ENCODE measurements around the gene THOC6. TPM values are rescaled to one million over a fixed set of nuclear protein-coding genes. Genes with fewer than 3 reads are reported as not detected.

Gene THOC6
- total and polyA plus RNA-seq, 2 donors (not counting 1 experiment from before 2014, with no cell fraction given), result 28.5 to 52.2 TPM

GRCh38 chr16:3014971-3015370 lies 8.9 kb upstream of the THOC6 start:
- Histone ChIP-seq H3K4me2 (replicated peaks; ENCODE audit: low read depth, low read length, poor library complexity, severe bottlenecking) (no peak overlapping the region), H3K79me2 (ENCODE audit: control insufficient read depth, insufficient read depth, low read length) (no peaks in the 10 kb centered on the region), H3K27me3 (replicated peaks in 1 of 4; ENCODE audit: control extremely low read depth in 1 of 4, control insufficient read depth in 3 of 4, insufficient read depth in 4 of 4, low read length in 3 of 4) (peaks cover 0 to 32% (median 14%) of the 10 kb centered on the region in 4 experiments), H3K4me1 (ENCODE audit: control insufficient read depth in 2 of 2, insufficient read depth in 2 of 2, low read length in 2 of 2) (peaks cover 6 to 13% of the 10 kb centered on the region in 2 donors), H4K20me1 (ENCODE audit: control insufficient read depth, insufficient read depth, low read length, poor library complexity, severe bottlenecking) (no peaks in the 10 kb centered on the region), H3K36me3 (replicated peaks in 1 of 2; ENCODE audit: control extremely low read depth in 1 of 2, control insufficient read depth in 1 of 2, extremely low read depth in 1 of 2, insufficient read depth in 2 of 2, low read length in 1 of 2) (no peaks in the 10 kb centered on the region), H3K9me3 (ENCODE audit: control extremely low read depth in 1 of 3, control insufficient read depth in 2 of 3, insufficient read depth in 1 of 3, low read length in 2 of 3) (peaks cover 0 to 4% (median 0%) of the 10 kb centered on the region in 3 donors), H3K4me3 (ENCODE audit: control extremely low read depth in 1 of 5, extremely low read depth in 1 of 5, insufficient read depth in 1 of 5, low read depth in 2 of 5, low read length in 4 of 5) (no peak overlapping the region), H3K27ac (ENCODE audit: low read length in 2 of 2) (no peak overlapping the region), H3K9ac (ENCODE audit: low read length) (no peak overlapping the region), H2AFZ (ENCODE audit: insufficient read depth, low read depth, low read length, poor library complexity, severe bottlenecking) (no peak overlapping the region)
- ATAC-seq (ENCODE audit: low read depth), result no peak
- TF ChIP-seq EZH2 (IDR thresholded peaks at IDR 0.05; ENCODE audit: borderline replicate concordance, insufficient read depth, low read depth, low read length, poor library complexity, severe bottlenecking), result no peak
- TF ChIP-seq, protein P1, sequence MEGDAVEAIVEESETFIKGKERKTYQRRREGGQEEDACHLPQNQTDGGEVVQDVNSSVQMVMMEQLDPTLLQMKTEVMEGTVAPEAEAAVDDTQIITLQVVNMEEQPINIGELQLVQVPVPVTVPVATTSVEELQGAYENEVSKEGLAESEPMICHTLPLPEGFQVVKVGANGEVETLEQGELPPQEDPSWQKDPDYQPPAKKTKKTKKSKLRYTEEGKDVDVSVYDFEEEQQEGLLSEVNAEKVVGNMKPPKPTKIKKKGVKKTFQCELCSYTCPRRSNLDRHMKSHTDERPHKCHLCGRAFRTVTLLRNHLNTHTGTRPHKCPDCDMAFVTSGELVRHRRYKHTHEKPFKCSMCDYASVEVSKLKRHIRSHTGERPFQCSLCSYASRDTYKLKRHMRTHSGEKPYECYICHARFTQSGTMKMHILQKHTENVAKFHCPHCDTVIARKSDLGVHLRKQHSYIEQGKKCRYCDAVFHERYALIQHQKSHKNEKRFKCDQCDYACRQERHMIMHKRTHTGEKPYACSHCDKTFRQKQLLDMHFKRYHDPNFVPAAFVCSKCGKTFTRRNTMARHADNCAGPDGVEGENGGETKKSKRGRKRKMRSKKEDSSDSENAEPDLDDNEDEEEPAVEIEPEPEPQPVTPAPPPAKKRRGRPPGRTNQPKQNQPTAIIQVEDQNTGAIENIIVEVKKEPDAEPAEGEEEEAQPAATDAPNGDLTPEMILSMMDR (IDR thresholded peaks at IDR 0.05), result no peak
- Mint-ChIP-seq H3K4me3 (no peak overlapping the region), H3K9me3 (ENCODE audit: insufficient read depth) (no peaks in the 10 kb centered on the region), H3K27ac (no peak overlapping the region), H3K27me3 (peaks cover 22% of the 10 kb centered on the region), H3K4me1 (peaks cover 7% of the 10 kb centered on the region)
- intact Hi-C loops (cut with micrococcal nuclease), result no loop called here
- CTCF ChIA-PET, result interaction anchor here (0.7 to 1.4 kb wide), 2 partner anchors 13 to 20 kb away, joined by 3 to 4 read pairs; no protein-coding TSS in a partner anchor
- POLR2A ChIA-PET, result no interaction called here
- 85% methylated on average over 3 of the region's 6 CpGs for WGBS (ENCODE audit: insufficient coverage)
- DNase-seq, result no peak

DNA sequence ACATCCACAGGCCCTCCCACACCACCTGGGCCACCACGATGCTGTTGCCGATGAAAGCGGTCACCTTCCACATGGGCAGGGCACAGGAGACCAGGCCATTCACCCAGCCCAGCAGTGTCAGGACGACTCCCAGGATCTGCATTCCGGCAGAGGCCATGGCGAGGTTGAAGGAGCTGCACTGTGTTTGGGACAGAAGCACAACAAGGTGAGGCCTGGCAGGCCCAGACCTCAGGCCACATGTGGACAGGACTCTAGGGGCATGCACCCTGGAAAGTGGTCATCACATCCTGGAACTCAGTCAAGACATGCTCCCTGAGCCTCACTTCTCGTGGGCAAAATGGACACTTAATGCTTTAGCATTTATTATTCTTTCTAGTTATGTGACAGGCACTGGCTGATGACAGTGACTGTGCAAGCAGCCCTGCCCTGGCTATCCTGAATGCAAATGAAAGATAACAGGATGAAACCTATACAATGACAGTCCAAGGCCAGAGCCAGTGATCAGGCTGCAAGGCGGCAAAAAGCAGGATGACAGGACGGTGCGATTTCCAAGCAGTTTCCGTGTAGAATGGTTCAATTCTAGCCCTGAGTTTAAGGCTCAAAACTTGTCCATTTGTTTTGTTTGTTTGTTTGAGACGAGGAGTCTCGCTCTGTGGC lies 7.8 kb upstream of the THOC6 start:
- Histone ChIP-seq H3K4me1 (ENCODE audit: control insufficient read depth in 2 of 2, insufficient read depth in 2 of 2, low read length in 2 of 2) (peaks cover 13 to 22% of the 10 kb centered on the region in 2 donors), H3K27ac (ENCODE audit: low read length in 2 of 2) (no peak overlapping the region), H3K27me3 (replicated peaks in 1 of 4; ENCODE audit: control extremely low read depth in 1 of 4, control insufficient read depth in 3 of 4, insufficient read depth in 4 of 4, low read length in 3 of 4) (peaks cover 0 to 29% (median 14%) of the 10 kb centered on the region in 4 experiments), H3K36me3 (replicated peaks in 1 of 2; ENCODE audit: control extremely low read depth in 1 of 2, control insufficient read depth in 1 of 2, extremely low read depth in 1 of 2, insufficient read depth in 2 of 2, low read length in 1 of 2) (no peaks in the 10 kb centered on the region), H3K9me3 (ENCODE audit: control extremely low read depth in 1 of 3, control insufficient read depth in 2 of 3, insufficient read depth in 1 of 3, low read length in 2 of 3) (peaks cover 0 to 4% (median 0%) of the 10 kb centered on the region in 3 donors), H4K20me1 (ENCODE audit: control insufficient read depth, insufficient read depth, low read length, poor library complexity, severe bottlenecking) (no peaks in the 10 kb centered on the region), H3K4me3 (ENCODE audit: control extremely low read depth in 1 of 5, extremely low read depth in 1 of 5, insufficient read depth in 1 of 5, low read depth in 2 of 5, low read length in 4 of 5) (no peak overlapping the region), H3K4me2 (replicated peaks; ENCODE audit: low read depth, low read length, poor library complexity, severe bottlenecking) (no peak overlapping the region), H2AFZ (ENCODE audit: insufficient read depth, low read depth, low read length, poor library complexity, severe bottlenecking) (no peak overlapping the region), H3K79me2 (ENCODE audit: control insufficient read depth, insufficient read depth, low read length) (no peaks in the 10 kb centered on the region), H3K9ac (ENCODE audit: low read length) (no peak overlapping the region)
- peaks cover 22% of the 10 kb centered on the region for H3K27me3 Mint-ChIP-seq
- WGBS (ENCODE audit: insufficient coverage), result 91% methylated on average over 10 of the region's 13 CpGs
- ChIA-PET CTCF (interaction anchor here (1.4 kb wide), 1 partner anchor 12 kb away, joined by 4 read pairs; no protein-coding TSS in a partner anchor), POLR2A (no interaction called here)
- no peak overlapping the region for H3K27ac Mint-ChIP-seq
- H3K4me1 Mint-ChIP-seq, result peaks cover 12% of the 10 kb centered on the region
- ATAC-seq (ENCODE audit: low read depth) (no peak), DNase-seq (no peak)
- no peaks in the 10 kb centered on the region for H3K9me3 Mint-ChIP-seq (ENCODE audit: insufficient read depth)
- peak overlapping the region; percentile 39 for H3K4me3 Mint-ChIP-seq
- intact Hi-C loops (cut with micrococcal nuclease), result no loop called here
- TF ChIP-seq, protein P1 (IDR thresholded peaks at IDR 0.05), result no peak
- TF ChIP-seq EZH2 (IDR thresholded peaks at IDR 0.05; ENCODE audit: borderline replicate concordance, insufficient read depth, low read depth, low read length, poor library complexity, severe bottlenecking), result no peak

All from B cell (primary cell).